Measurements from ENCODE around the gene THSD7B.
"Not testable (repeated sequence)": the region's sequence is repeated elsewhere in the genome, so short reads cannot be mapped to it uniquely, and the experiment has no call there.

The THSD7B gene

GRCh38 chr2:136957044-136957443 lies 191.7 kb downstream of the THSD7B start:
- DNase-seq (ENCODE audit: low read depth): no peak

GRCh38 chr2:136962105-136962725 lies 196.9 kb downstream of the THSD7B start:
- no peak for DNase-seq (ENCODE audit: low read depth)
- no peak overlapping the region for H3K4me3 ChIP-seq (ENCODE audit: low read depth, low read length)
- TF ChIP-seq, protein P1, sequence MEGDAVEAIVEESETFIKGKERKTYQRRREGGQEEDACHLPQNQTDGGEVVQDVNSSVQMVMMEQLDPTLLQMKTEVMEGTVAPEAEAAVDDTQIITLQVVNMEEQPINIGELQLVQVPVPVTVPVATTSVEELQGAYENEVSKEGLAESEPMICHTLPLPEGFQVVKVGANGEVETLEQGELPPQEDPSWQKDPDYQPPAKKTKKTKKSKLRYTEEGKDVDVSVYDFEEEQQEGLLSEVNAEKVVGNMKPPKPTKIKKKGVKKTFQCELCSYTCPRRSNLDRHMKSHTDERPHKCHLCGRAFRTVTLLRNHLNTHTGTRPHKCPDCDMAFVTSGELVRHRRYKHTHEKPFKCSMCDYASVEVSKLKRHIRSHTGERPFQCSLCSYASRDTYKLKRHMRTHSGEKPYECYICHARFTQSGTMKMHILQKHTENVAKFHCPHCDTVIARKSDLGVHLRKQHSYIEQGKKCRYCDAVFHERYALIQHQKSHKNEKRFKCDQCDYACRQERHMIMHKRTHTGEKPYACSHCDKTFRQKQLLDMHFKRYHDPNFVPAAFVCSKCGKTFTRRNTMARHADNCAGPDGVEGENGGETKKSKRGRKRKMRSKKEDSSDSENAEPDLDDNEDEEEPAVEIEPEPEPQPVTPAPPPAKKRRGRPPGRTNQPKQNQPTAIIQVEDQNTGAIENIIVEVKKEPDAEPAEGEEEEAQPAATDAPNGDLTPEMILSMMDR (IDR thresholded peaks at IDR 0.05; ENCODE audit: control insufficient read depth, extremely low read depth, insufficient read depth): no peak

More at GRCh38 chr2:136957044-136957443, 191.7 kb downstream of the THSD7B start:
- H3K4me3 ChIP-seq (ENCODE audit: low read depth, low read length): no peak overlapping the region
- TF ChIP-seq, protein P1 (IDR thresholded peaks at IDR 0.05; ENCODE audit: control insufficient read depth, extremely low read depth, insufficient read depth): no peak

DNA sequence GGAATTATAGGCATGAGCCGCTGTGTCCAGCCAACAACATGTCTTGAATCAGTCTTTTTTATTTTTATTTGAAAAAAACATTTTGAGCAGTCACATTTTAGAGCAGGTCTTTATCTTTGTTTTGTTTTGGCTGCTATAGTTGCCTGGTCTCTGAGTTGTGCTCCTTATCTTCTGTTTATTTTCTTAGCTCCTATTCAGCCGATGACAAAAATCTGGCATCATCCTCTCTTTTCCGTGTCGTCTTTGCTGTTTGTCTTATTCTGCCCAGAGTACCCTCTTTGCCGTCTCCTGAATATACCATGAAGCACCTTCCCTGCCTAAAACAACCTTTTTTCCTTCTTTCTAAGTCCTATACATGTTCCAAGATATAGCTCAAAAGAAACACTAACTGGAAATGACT lies 201.1 kb downstream of the THSD7B start:
- TF ChIP-seq, protein P1 (IDR thresholded peaks at IDR 0.05; ENCODE audit: control insufficient read depth, extremely low read depth, insufficient read depth): no peak
- H3K4me3 ChIP-seq (ENCODE audit: low read depth, low read length): no peak overlapping the region
- no peak for DNase-seq (ENCODE audit: low read depth)

GRCh38 chr2:136980303-136980702 lies 215.0 kb downstream of the THSD7B start:
- no peak overlapping the region for H3K4me3 ChIP-seq (ENCODE audit: low read depth, low read length)
- no peak for DNase-seq (ENCODE audit: low read depth)
- TF ChIP-seq, protein P1 (IDR thresholded peaks at IDR 0.05; ENCODE audit: control insufficient read depth, extremely low read depth, insufficient read depth): no peak

- H3K4me3 ChIP-seq (ENCODE audit: low read depth, low read length); DNase-seq (ENCODE audit: low read depth): not testable (repeated sequence)
Measured at GRCh38 chr2:136981689-136982088, 216.3 kb downstream of the THSD7B start.

DNA sequence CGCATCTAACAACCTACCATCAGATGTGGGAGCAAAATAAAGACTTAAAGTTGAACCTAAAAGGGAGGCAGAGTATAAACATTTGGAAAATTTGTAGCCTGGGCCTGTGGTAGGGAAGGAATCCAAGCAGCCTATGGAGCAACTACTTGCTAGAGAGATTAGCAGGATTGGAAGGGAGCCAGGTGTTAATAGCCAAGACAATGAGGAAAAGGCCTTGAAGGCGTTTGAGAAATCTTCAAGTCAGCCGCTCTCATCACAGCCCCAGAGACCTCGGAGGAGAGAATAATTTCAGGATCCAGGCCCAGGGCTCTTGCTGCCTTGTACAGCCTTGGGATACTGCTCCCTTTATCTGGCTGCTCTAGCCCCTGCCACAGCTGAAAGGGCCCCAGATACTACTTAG lies 219.7 kb downstream of the THSD7B start:
- H3K4me3 ChIP-seq (ENCODE audit: low read depth, low read length): no peak overlapping the region
- TF ChIP-seq, protein P1 (IDR thresholded peaks at IDR 0.05; ENCODE audit: control insufficient read depth, extremely low read depth, insufficient read depth): no peak
- DNase-seq (ENCODE audit: low read depth): no peak

GRCh38 chr2:136986605-136987221 lies 221.4 kb downstream of the THSD7B start:
- TF ChIP-seq, protein P1 (IDR thresholded peaks at IDR 0.05; ENCODE audit: control insufficient read depth, extremely low read depth, insufficient read depth): no peak
- no peak overlapping the region for H3K4me3 ChIP-seq (ENCODE audit: low read depth, low read length)
- no peak for DNase-seq (ENCODE audit: low read depth)

All from LNCaP clone FGC (cell line).